GM13977 (cell line): Measurements from ENCODE around the gene TGFBR3L.

Experiments
- DNase-seq: peaks from one replicate; pipeline ENCODE4 v3.0.0; 2012; ENCODE audit warnings: low spot score
- CTCF ChIP-seq: IDR thresholded peaks from 2 replicates; pipeline ENCODE4 v1.5.1; 2012; ENCODE audit warnings: mild to moderate bottlenecking, control low read depth; ENCODE audit not compliant: insufficient read depth; ENCODE audit errors: extremely low read depth, missing control alignments
- in situ Hi-C: fragments of 300-500 bp; cut with MboI; formaldehyde crosslinking; loops from one replicate; pipeline ENCODE4 v1.12.0; 2022; ENCODE audit warnings: low sequenced_read_pairs, low pct_unique_long_range_greater_than_20kb, mixed read lengths, inconsistent platforms; ENCODE audit not compliant: unreplicated experiment

Gene TGFBR3L

GRCh38 chr19:7963566-7963965, 48.9 kb downstream of the TGFBR3L start:
- TF ChIP-seq CTCF = no peak
- no peak for DNase-seq
- in situ Hi-C loops = no loop called here

- in situ Hi-C loops = no loop called here
- no peak for DNase-seq
- no peak for TF ChIP-seq CTCF
Measured at GRCh38 chr19:7965259-7965841, 50.7 kb downstream of the TGFBR3L start.

- in situ Hi-C loops = no loop called here
- TF ChIP-seq CTCF = no peak
Measured at GRCh38 chr19:7965921-7966665, 51.5 kb downstream of the TGFBR3L start.

GRCh38 chr19:7968008-7968795, 53.6 kb downstream of the TGFBR3L start:
- no peak for TF ChIP-seq CTCF
- in situ Hi-C loops = no loop called here
- no peak for DNase-seq

More at GRCh38 chr19:7965921-7966665, 51.5 kb downstream of the TGFBR3L start:
- DNase-seq = no peak
